ENCODE measurements around the gene SPNS3.

Gene SPNS3

DNA sequence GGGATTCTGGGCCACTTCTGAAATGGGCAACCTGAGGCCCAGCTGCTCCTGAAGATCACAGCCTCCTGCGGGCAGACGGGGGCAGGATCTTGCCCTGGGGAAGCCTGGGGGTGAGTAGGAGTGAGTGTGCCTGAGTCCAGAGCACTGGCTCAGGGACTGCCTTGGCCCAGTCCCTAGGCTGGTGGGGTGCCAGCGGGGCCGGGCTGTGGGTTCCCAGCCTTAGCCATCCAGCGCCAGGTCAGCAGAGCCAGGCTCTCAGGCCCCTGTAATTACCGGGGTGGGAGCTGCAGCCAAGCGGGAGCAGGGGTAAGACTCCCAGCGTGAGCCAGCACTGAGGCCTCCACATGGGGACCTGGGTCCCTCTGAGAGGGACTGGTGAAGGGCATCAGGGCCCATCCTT, 73.2 kb downstream of the SPNS3 start:
- no peak overlapping the region for H3K27ac ChIP-seq (ENCODE audit: low read depth, low read length, poor library complexity, severe bottlenecking)
- no peaks in the 10 kb centered on the region for H3K36me3 ChIP-seq (ENCODE audit: insufficient read depth, low read length)
- no peaks in the 10 kb centered on the region for H3F3A ChIP-seq (ENCODE audit: insufficient read depth, low read length)
- no peak overlapping the region for H3K9ac ChIP-seq (ENCODE audit: low read length)
- H3K9me2 ChIP-seq (ENCODE audit: low read depth, low read length) = no peaks in the 10 kb centered on the region
- TF ChIP-seq CTCF (IDR thresholded peaks at IDR 0.05; ENCODE audit: low read length) (no peak), EZH2 (IDR thresholded peaks at IDR 0.05; ENCODE audit: borderline replicate concordance, low read length) (no peak)
- H3K79me2 ChIP-seq (ENCODE audit: insufficient read depth, low read length) = no peaks in the 10 kb centered on the region
- no peaks in the 10 kb centered on the region for H4K20me1 ChIP-seq (ENCODE audit: insufficient read depth, low read length)
- H3K4me1 ChIP-seq (ENCODE audit: insufficient read depth, low read length, severe bottlenecking) = no peaks in the 10 kb centered on the region
- peaks cover 16% of the 10 kb centered on the region; the same call in 1 of the 2 replicates for H3K27me3 ChIP-seq (ENCODE audit: insufficient read depth, low read length)
- no peaks in the 10 kb centered on the region for H3K9me3 ChIP-seq (ENCODE audit: low read length)
- H3K4me3 ChIP-seq (ENCODE audit: low read depth, low read length, poor library complexity, severe bottlenecking) = no peak overlapping the region
- no peak overlapping the region for H2AFZ ChIP-seq (ENCODE audit: low read length)
- H3K4me2 ChIP-seq (ENCODE audit: low read length) = no peak overlapping the region

- Histone ChIP-seq H3K9ac (ENCODE audit: low read length) (no peak overlapping the region), H3K9me3 (ENCODE audit: low read length) (no peaks in the 10 kb centered on the region), H3K4me2 (ENCODE audit: low read length) (no peak overlapping the region), H3K4me3 (ENCODE audit: low read depth, low read length, poor library complexity, severe bottlenecking) (no peak overlapping the region), H3F3A (ENCODE audit: insufficient read depth, low read length) (no peaks in the 10 kb centered on the region), H2AFZ (ENCODE audit: low read length) (no peak overlapping the region), H3K4me1 (ENCODE audit: insufficient read depth, low read length, severe bottlenecking) (no peaks in the 10 kb centered on the region), H3K27ac (ENCODE audit: low read depth, low read length, poor library complexity, severe bottlenecking) (no peak overlapping the region), H3K79me2 (ENCODE audit: insufficient read depth, low read length) (no peaks in the 10 kb centered on the region), H3K9me2 (ENCODE audit: low read depth, low read length) (no peaks in the 10 kb centered on the region), H4K20me1 (ENCODE audit: insufficient read depth, low read length) (no peaks in the 10 kb centered on the region), H3K27me3 (ENCODE audit: insufficient read depth, low read length) (peaks cover 16% of the 10 kb centered on the region; the same call in 1 of the 2 replicates), H3K36me3 (ENCODE audit: insufficient read depth, low read length) (no peaks in the 10 kb centered on the region)
- no peak for TF ChIP-seq EZH2 (IDR thresholded peaks at IDR 0.05; ENCODE audit: borderline replicate concordance, low read length)
- TF ChIP-seq CTCF (IDR thresholded peaks at IDR 0.05; ENCODE audit: low read length) = no peak
These were observed 73.8 kb downstream of the SPNS3 start for GRCh38 chr17:4507361-4508111.

DNA sequence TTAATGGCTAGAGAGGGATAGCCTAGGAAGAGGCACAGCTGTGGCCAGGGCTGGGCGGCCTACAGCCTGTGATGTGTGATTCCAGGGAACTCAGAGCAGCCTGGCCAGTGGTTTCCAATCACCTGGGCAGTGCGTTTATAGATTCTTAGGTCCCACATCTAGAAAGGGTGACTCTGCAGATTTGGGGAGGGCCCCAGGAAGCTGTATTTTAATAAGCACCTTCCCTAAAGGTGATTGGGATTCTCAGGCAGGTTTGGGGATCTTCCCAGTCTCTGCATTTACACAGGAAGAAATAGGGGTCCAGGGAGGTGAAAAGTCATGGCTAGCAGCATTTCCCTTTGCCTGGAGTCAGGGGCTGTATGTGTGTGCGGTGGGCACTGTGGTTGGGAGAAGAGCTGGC, 74.5 kb downstream of the SPNS3 start:
- no peak for TF ChIP-seq CTCF (IDR thresholded peaks at IDR 0.05; ENCODE audit: low read length)
- no peak for TF ChIP-seq EZH2 (IDR thresholded peaks at IDR 0.05; ENCODE audit: borderline replicate concordance, low read length)
- H3K79me2 ChIP-seq (ENCODE audit: insufficient read depth, low read length) = no peaks in the 10 kb centered on the region

More for the DNA sequence above, 74.5 kb downstream of the SPNS3 start:
- no peak overlapping the region for H3K4me2 ChIP-seq (ENCODE audit: low read length)
- H3K4me1 ChIP-seq (ENCODE audit: insufficient read depth, low read length, severe bottlenecking) = no peaks in the 10 kb centered on the region
- no peak overlapping the region for H3K9ac ChIP-seq (ENCODE audit: low read length)
- no peaks in the 10 kb centered on the region for H3K9me3 ChIP-seq (ENCODE audit: low read length)
- H2AFZ ChIP-seq (ENCODE audit: low read length) = no peak overlapping the region
- no peak overlapping the region for H3K4me3 ChIP-seq (ENCODE audit: low read depth, low read length, poor library complexity, severe bottlenecking)
- H3K27me3 ChIP-seq (ENCODE audit: insufficient read depth, low read length) = peaks cover 16% of the 10 kb centered on the region; the same call in 1 of the 2 replicates
- H3K27ac ChIP-seq (ENCODE audit: low read depth, low read length, poor library complexity, severe bottlenecking) = no peak overlapping the region
- H3K36me3 ChIP-seq (ENCODE audit: insufficient read depth, low read length) = no peaks in the 10 kb centered on the region
- no peaks in the 10 kb centered on the region for H3K9me2 ChIP-seq (ENCODE audit: low read depth, low read length)
- no peaks in the 10 kb centered on the region for H3F3A ChIP-seq (ENCODE audit: insufficient read depth, low read length)
- no peaks in the 10 kb centered on the region for H4K20me1 ChIP-seq (ENCODE audit: insufficient read depth, low read length)

Measured in OCI-LY1 (cell line).